Neutrophil (primary cell): ENCODE measurements around the gene CCR5AS.

Experiments
- H3K27ac ChIP-seq: fragments of 200-600 bp; sonication (generic); 2 replicates; pipeline ENCODE4 v1.5.1; 2016; ENCODE audit warnings: mild to moderate bottlenecking, moderate library complexity
- H3K27me3 ChIP-seq: fragments of 200-600 bp; sonication (generic); 2 replicates; pipeline ENCODE4 v1.6.0; 2016; ENCODE audit warnings: mild to moderate bottlenecking
- H3K36me3 ChIP-seq: fragments of 200-600 bp; sonication (generic); 2 replicates; pipeline ENCODE4 v1.5.1; 2017
- H3K4me1 ChIP-seq, 2 experiments: fragments of 200-600 bp in 1 of 2; sonication (generic) in 1 of 2; 1 replicate in 1 of 2; 2 replicates in 1 of 2; pipeline versions ENCODE4 v1.5.1 to v1.6.1; 2013 to 2016; ENCODE audit warnings: low read depth in 1 of 2, low read length in 1 of 2, mild to moderate bottlenecking in 1 of 2, moderate library complexity in 1 of 2; ENCODE audit not compliant: control insufficient read depth in 1 of 2, insufficient read depth in 1 of 2
- H3K4me3 ChIP-seq, 2 experiments: fragments of 200-600 bp in 1 of 2; sonication (generic) in 1 of 2; 1 replicate in 1 of 2; 2 replicates in 1 of 2; pipeline ENCODE4 v1.5.1; 2013 to 2016; ENCODE audit warnings: low read depth in 1 of 2, low read length in 1 of 2, mild to moderate bottlenecking in 1 of 2, moderate library complexity in 1 of 2
- H3K9me3 ChIP-seq: fragments of 200-600 bp; sonication (generic); 2 replicates; pipeline ENCODE4 v1.5.1; 2016
- CTCF ChIP-seq: fragments of 200-600 bp; sonication (generic); IDR thresholded peaks from 2 replicates; pipeline ENCODE4 v1.5.1; 2016; ENCODE audit warnings: antibody characterized with exemption

Gene CCR5AS

GRCh38 chr3:46416125-46416810 is 9.4 kb upstream of the CCR5AS start:
- H3K9me3 ChIP-seq: no peaks in the 10 kb centered on the region
- peak overlapping the region; percentile 45 for H3K27ac ChIP-seq
- no peaks in the 10 kb centered on the region for H3K4me1 ChIP-seq
- no peaks in the 10 kb centered on the region for H3K27me3 ChIP-seq
- no peak overlapping the region for H3K4me3 ChIP-seq
- H3K36me3 ChIP-seq: peaks cover 67% of the 10 kb centered on the region
- no peak for TF ChIP-seq CTCF

- TF ChIP-seq CTCF: no peak
- H3K4me1 ChIP-seq: no peaks in the 10 kb centered on the region
- peaks cover 52% of the 10 kb centered on the region for H3K36me3 ChIP-seq
- no peak overlapping the region for H3K4me3 ChIP-seq
- no peaks in the 10 kb centered on the region for H3K27me3 ChIP-seq
- no peaks in the 10 kb centered on the region for H3K9me3 ChIP-seq
- H3K27ac ChIP-seq: peak overlapping the region; percentile 48
Observed at GRCh38 chr3:46414739-46415138, 7.9 kb upstream of the CCR5AS start.

GRCh38 chr3:46413951-46414350 is 7.1 kb upstream of the CCR5AS start:
- no peak for TF ChIP-seq CTCF
- H3K27ac ChIP-seq: peak overlapping the region; percentile 45
- no peak overlapping the region for H3K4me3 ChIP-seq
- no peaks in the 10 kb centered on the region for H3K4me1 ChIP-seq
- H3K36me3 ChIP-seq: peaks cover 44% of the 10 kb centered on the region
- no peaks in the 10 kb centered on the region for H3K27me3 ChIP-seq
- H3K9me3 ChIP-seq: no peaks in the 10 kb centered on the region

GRCh38 chr3:46412786-46413298 is 6.0 kb upstream of the CCR5AS start:
- no peaks in the 10 kb centered on the region for H3K9me3 ChIP-seq
- H3K36me3 ChIP-seq: peaks cover 33% of the 10 kb centered on the region
- TF ChIP-seq CTCF: no peak
- H3K4me1 ChIP-seq: peaks cover 0 to 2% of the 10 kb centered on the region in 2 experiments
- H3K27ac ChIP-seq: peak overlapping the region; percentile 13
- no peaks in the 10 kb centered on the region for H3K27me3 ChIP-seq
- no peak overlapping the region for H3K4me3 ChIP-seq

GRCh38 chr3:46411271-46411670 is 4.4 kb upstream of the CCR5AS start:
- no peak overlapping the region for H3K4me3 ChIP-seq
- no peak overlapping the region for H3K27ac ChIP-seq
- H3K9me3 ChIP-seq: no peaks in the 10 kb centered on the region
- no peak for TF ChIP-seq CTCF
- no peaks in the 10 kb centered on the region for H3K27me3 ChIP-seq
- H3K4me1 ChIP-seq: peaks cover 15 to 17% of the 10 kb centered on the region in 2 experiments
- H3K36me3 ChIP-seq: peaks cover 17% of the 10 kb centered on the region
